ENCODE data around the gene RPS27. TPM values are rescaled to one million over a fixed set of nuclear protein-coding genes. Genes with fewer than 3 reads are reported as not detected.

The RPS27 gene
- total RNA-seq, 1 donor from 2014 or later = 2,145 TPM

DNA sequence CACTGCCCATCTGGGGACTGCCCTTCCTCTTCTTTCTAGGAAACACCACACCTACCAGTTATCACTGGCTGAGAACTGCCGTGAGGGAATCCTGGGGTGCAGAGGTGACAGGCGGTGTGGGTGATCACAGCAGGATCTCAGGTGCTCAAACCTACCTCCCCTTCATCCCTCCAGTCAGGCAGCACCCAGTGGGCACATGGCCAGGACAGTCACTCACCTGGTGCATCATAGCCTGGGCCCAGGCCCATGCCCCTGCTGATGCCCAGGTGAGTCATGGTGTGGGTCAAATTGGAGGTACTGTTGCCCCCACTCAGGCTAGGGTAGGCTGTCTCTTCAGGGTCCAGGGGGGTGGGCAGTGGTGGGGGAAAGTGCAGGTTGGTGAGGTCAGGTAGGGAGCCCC, 38.8 kb upstream of the RPS27 start:
- TF ChIP-seq, protein P1, sequence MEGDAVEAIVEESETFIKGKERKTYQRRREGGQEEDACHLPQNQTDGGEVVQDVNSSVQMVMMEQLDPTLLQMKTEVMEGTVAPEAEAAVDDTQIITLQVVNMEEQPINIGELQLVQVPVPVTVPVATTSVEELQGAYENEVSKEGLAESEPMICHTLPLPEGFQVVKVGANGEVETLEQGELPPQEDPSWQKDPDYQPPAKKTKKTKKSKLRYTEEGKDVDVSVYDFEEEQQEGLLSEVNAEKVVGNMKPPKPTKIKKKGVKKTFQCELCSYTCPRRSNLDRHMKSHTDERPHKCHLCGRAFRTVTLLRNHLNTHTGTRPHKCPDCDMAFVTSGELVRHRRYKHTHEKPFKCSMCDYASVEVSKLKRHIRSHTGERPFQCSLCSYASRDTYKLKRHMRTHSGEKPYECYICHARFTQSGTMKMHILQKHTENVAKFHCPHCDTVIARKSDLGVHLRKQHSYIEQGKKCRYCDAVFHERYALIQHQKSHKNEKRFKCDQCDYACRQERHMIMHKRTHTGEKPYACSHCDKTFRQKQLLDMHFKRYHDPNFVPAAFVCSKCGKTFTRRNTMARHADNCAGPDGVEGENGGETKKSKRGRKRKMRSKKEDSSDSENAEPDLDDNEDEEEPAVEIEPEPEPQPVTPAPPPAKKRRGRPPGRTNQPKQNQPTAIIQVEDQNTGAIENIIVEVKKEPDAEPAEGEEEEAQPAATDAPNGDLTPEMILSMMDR (IDR thresholded peaks at IDR 0.05; ENCODE audit: unreplicated experiment) = no peak
- H3K27ac Mint-ChIP-seq = no peak overlapping the region
- DNase-seq (ENCODE audit: low spot score in 2 of 2, unreplicated experiment in 2 of 2) = no peak
- peaks cover 3% of the 10 kb centered on the region for H3K4me1 Mint-ChIP-seq
- H3K36me3 Mint-ChIP-seq = peaks cover 8% of the 10 kb centered on the region
- H3K4me3 Mint-ChIP-seq = no peak overlapping the region
- H3K27me3 Mint-ChIP-seq (ENCODE audit: low read depth) = no peaks in the 10 kb centered on the region
- no peaks in the 10 kb centered on the region for H3K9me3 Mint-ChIP-seq

DNA sequence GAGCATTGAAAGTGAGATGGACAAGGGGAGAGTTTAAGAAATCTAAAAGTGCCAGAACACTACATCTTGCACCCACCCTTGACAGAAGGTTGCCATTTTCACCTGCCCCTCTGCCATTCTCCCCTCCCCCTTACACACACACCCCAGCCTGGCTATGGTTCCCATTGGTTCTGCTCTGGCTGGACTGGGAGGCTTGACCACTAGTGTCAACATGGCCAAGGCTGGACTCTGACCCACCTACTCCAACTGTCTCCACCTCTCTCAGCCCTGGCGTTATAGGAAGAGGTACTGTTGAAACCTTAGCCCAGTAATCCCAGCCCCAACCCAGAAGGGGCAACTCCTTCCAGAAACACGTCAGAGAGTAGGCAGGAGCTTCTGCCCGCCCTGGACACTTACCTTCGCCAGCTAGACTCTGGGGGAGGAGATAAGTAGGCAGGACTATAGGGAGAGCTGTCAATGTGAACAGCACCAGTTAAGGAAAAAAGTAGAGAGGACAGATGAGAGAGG, 36.6 kb upstream of the RPS27 start:
- DNase-seq (ENCODE audit: low spot score in 2 of 2, unreplicated experiment in 2 of 2) = no peak

DNA sequence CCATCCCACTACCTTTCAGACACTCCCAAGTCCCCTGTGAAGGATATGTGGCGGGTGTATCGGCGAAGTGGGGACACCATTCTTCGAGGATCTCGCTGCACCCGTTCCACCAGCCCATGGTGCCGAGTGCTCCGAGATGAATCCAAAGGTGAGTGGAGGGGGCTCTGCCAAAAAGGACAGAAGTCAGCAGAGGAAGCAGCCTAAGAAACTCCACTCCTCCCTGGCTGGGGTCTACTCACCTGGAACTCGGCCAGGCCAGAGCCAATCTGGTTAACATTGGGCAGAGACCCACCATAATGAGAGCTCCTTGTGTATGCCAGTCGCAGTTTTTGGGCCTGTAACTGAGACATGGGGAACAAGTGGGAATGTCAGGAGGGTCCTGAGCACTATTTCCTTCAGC, 35.7 kb upstream of the RPS27 start:
- no peaks in the 10 kb centered on the region for H3K9me3 Mint-ChIP-seq

More for the DNA sequence above, 36.6 kb upstream of the RPS27 start:
- H3K4me3 Mint-ChIP-seq = no peak overlapping the region
- peaks cover 17% of the 10 kb centered on the region for H3K4me1 Mint-ChIP-seq
- no peaks in the 10 kb centered on the region for H3K27me3 Mint-ChIP-seq (ENCODE audit: low read depth)
- TF ChIP-seq, protein P1 (IDR thresholded peaks at IDR 0.05; ENCODE audit: unreplicated experiment) = no peak
- peaks cover 5% of the 10 kb centered on the region for H3K36me3 Mint-ChIP-seq
- H3K9me3 Mint-ChIP-seq = no peaks in the 10 kb centered on the region
- H3K27ac Mint-ChIP-seq = no peak overlapping the region

DNA sequence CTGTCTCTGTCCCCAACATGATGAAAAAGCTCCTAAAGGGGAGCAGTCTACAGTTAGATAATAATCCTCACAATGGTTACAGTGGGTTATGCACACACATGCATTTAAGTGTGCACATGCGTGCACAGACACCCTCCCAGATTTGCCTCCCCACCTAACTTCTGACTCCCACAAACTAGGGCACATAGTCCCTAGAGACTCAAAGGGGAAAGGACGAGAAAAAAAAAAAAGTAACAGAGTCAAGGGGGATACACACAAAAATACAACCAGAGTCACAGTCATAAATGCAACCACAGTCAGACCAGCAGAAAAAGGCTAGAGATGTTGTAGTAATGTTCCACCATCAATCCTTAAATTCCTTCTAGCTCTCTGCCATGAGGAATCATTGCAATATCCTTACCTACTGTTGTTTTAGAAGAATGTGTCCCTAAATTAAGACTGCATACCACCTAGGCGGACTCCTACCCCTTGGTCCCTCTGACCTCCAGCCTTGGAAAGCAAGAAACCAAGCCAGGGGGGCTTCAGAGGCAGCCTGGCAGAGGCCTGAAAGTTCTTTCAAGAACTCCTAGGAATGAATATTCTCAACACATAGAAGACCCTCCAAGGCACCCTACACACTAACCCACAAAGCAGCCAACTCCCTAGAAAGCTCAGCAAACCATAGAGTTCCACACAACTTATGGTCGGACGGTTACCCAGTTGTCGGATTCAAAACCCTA, 33.4 kb upstream of the RPS27 start:
- peaks cover 32% of the 10 kb centered on the region for H3K4me1 Mint-ChIP-seq
- H3K4me3 Mint-ChIP-seq = peak overlapping the region; percentile 94
- TF ChIP-seq, protein P1 (IDR thresholded peaks at IDR 0.05; ENCODE audit: unreplicated experiment) = no peak
- H3K9me3 Mint-ChIP-seq = no peaks in the 10 kb centered on the region
- no peak for DNase-seq (ENCODE audit: low spot score in 2 of 2, unreplicated experiment in 2 of 2)
- H3K36me3 Mint-ChIP-seq = peaks cover 6% of the 10 kb centered on the region
- peak overlapping the region; percentile 98 for H3K27ac Mint-ChIP-seq
- no peaks in the 10 kb centered on the region for H3K27me3 Mint-ChIP-seq (ENCODE audit: low read depth)

More for the DNA sequence above, 35.7 kb upstream of the RPS27 start:
- H3K27ac Mint-ChIP-seq = no peak overlapping the region
- peaks cover 21% of the 10 kb centered on the region for H3K4me1 Mint-ChIP-seq
- H3K36me3 Mint-ChIP-seq = peaks cover 5% of the 10 kb centered on the region
- DNase-seq (ENCODE audit: low spot score in 2 of 2, unreplicated experiment in 2 of 2) = no peak
- H3K27me3 Mint-ChIP-seq (ENCODE audit: low read depth) = no peaks in the 10 kb centered on the region
- TF ChIP-seq, protein P1 (IDR thresholded peaks at IDR 0.05; ENCODE audit: unreplicated experiment) = no peak
- no peak overlapping the region for H3K4me3 Mint-ChIP-seq

DNA sequence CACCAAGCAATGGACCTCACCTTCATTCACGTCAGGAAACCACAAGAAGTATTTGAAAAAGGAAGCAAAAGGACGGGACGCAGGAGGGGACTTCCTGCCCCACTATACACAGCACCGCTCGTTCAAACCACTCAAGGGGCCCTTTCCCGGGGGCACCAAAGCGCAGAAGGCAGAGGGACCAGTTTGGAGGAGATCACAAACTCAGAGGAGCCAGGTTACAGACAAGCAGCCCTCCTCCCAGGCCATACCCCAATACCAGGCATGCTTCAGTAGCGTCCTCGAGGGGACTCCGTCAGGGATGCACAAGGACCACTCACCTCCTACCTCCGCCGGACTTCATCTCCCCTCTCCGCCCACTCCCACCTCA, 32.8 kb upstream of the RPS27 start:
- Mint-ChIP-seq H3K4me1 (peaks cover 38% of the 10 kb centered on the region), H3K9me3 (no peaks in the 10 kb centered on the region), H3K27me3 (ENCODE audit: low read depth) (no peaks in the 10 kb centered on the region), H3K36me3 (peaks cover 6% of the 10 kb centered on the region), H3K4me3 (peak overlapping the region; percentile 94), H3K27ac (peak overlapping the region; percentile 98)
- no peak for DNase-seq (ENCODE audit: low spot score in 2 of 2, unreplicated experiment in 2 of 2)
- TF ChIP-seq, protein P1 (IDR thresholded peaks at IDR 0.05; ENCODE audit: unreplicated experiment) = no peak

All from mesothelial cell of epicardium (in vitro differentiated cells).